Right lobe of liver (tissue), 6 donors: ENCODE measurements around the gene SPARCL1. TPM values are rescaled to one million over a fixed set of nuclear protein-coding genes. Genes with fewer than 3 reads are reported as not detected.
A peak's percentile ranks its signal among the peaks of the same experiment; 100 is the strongest.
"Not testable (repeated sequence)": the region's sequence is repeated elsewhere in the genome, so short reads cannot be mapped to it uniquely, and the experiment has no call there.

Source experiments
- ATAC-seq, 4 donors: fragments of 200-7000 bp; cut with Tn5 transposase; one replicate each; pipeline ENCODE4 v1.9.1; 2020; ENCODE audit warnings: mild to moderate bottlenecking in 4 of 4, moderate library complexity in 4 of 4
- DNase-seq, 3 donors: peaks; one replicate each; pipeline ENCODE4 v3.0.0-alpha.2; 2020
- H3K27ac ChIP-seq, 3 donors: fragments of 200-600 bp; one replicate each; pipeline ENCODE4 v1.8.0; 2022
- H3K27me3 ChIP-seq, 2 donors: fragments of 200-600 bp; one replicate each; pipeline ENCODE4 v1.8.0; 2022
- H3K36me3 ChIP-seq, 4 donors: fragments of 200-600 bp; sonication (generic) in 1 of 4; one replicate each; pipeline versions ENCODE4 v1.5.1 to v1.8.0; 2017 to 2022; ENCODE audit warnings: control low read depth in 1 of 4
- H3K4me1 ChIP-seq, 4 donors: fragments of 200-600 bp; sonication (generic) in 1 of 4; one replicate each; pipeline versions ENCODE4 v1.5.1 to v1.8.0; 2017 to 2022; ENCODE audit warnings: control low read depth in 1 of 4
- H3K4me3 ChIP-seq, 3 donors: fragments of 200-600 bp; one replicate each; pipeline ENCODE4 v1.8.0; 2022
- H3K9me3 ChIP-seq, 4 donors: fragments of 200-600 bp; sonication (generic) in 1 of 4; one replicate each; pipeline versions ENCODE4 v1.5.1 to v1.8.0; 2017 to 2022; ENCODE audit warnings: control low read depth in 1 of 4
- CTCF ChIP-seq, 4 donors: fragments of 200-600 bp in 3 of 4; fragments of 450-650 bp in 1 of 4; IDR thresholded peaks; one replicate each; pipeline versions ENCODE4 v1.5.1 to v1.8.0; 2016 to 2022; ENCODE audit warnings: antibody characterized with exemption in 4 of 4, mild to moderate bottlenecking in 2 of 4
- POLR2A ChIP-seq: fragments of 450-650 bp; IDR thresholded peaks from one replicate; pipeline ENCODE4 v1.6.1; 2017; ENCODE audit warnings: antibody characterized with exemption, mild to moderate bottlenecking
- WGBS: methylation state at CpG from one replicate; pipeline ENCODE4 v1.1.6; 2018; ENCODE audit warnings: low coverage, low lambda C conversion rate; ENCODE audit not compliant: insufficient coverage; ENCODE audit errors: missing lambda C conversion rate; 5-methylcytosine and 5-hydroxymethylcytosine counted together
- intact Hi-C, 2 donors: fragments of 100-400 bp; cut with DNase I; formaldehyde crosslinking; loops; one replicate each; pipeline versions ENCODE4 v1.11.2 to v1.14.1; 2022
- total RNA-seq, 6 experiments: library from RNA; depleted of rRNA in 2 of 6; stranded (reverse); fragments of >200 nt in 2 of 6; fragmentation: NEBNext Ultra II Directional in 3 of 6; extraction: Animal tissue kit (Norgen Biotek cat#: 25700) in 3 of 6; gene quantifications; one replicate each; pipeline versions ENCODE4 v1.1.0 to v1.2.4, GENCODE V29; 2016 to 2023
- donor health status: DM: no; HTN: yes; CAD: no.
- donor health status: DM: no; HTN: no; CAD: no.
- donor health status: DM: no; HTN: no; CAD: no.
- donor health status: DM: no; HTN: yes; CAD: no.
- donor health status: DM: no; HTN: yes; CAD: no.

SPARCL1 gene
- total RNA-seq, 6 experiments from 2014 or later = 5.3 to 14.3 (median 9.1) TPM

DNA sequence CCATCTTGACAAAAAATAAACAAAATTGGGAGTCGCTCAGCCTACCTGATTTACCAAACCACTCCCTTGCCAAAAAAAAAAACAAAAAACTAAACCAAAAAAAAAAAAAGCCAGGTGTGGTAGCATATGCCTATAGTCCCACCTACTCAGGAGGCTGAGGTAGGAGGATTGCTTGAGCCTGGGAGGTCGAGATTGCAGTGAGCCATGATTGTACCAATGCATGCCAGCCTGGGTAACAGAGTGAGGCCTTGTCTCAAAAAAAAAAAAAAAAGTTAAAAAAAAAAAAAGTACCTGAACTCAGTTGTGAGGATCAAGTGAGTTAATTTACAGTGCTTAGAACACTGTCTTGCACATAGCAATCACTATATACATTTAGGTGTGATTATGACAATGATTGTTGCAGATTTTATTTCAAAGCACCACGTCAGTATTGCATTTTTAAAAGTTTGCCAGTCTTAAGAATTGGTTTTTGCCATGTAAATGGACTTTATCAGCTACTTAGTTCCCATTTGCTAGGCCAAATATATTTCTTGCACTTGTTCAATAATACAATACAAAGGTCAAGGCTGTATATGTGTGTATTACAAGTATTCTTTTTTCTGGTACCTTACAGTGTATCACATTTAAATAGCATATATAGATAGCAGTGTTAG is 102.2 kb downstream of the SPARCL1 start:
- peaks cover 0 to 14% (median 3%) of the 10 kb centered on the region in 4 donors for H3K4me1 ChIP-seq
- intact Hi-C loops = no loop called here
- 70% methylated on average over 3 of the region's 3 CpGs for WGBS

GRCh38 chr4:87425711-87426110 is 103.5 kb downstream of the SPARCL1 start:
- no peak for ATAC-seq

More for the DNA sequence above, 102.2 kb downstream of the SPARCL1 start:
- no peak for DNase-seq
- no peaks in the 10 kb centered on the region for H3K36me3 ChIP-seq
- H3K27me3 ChIP-seq = no peaks in the 10 kb centered on the region
- ATAC-seq = no peak
- TF ChIP-seq CTCF (IDR thresholded peaks at IDR 0.05) (no peak), POLR2A (no peak)
- H3K27ac ChIP-seq = no peak overlapping the region
- H3K9me3 ChIP-seq = no peaks in the 10 kb centered on the region
- no peak overlapping the region for H3K4me3 ChIP-seq

DNA sequence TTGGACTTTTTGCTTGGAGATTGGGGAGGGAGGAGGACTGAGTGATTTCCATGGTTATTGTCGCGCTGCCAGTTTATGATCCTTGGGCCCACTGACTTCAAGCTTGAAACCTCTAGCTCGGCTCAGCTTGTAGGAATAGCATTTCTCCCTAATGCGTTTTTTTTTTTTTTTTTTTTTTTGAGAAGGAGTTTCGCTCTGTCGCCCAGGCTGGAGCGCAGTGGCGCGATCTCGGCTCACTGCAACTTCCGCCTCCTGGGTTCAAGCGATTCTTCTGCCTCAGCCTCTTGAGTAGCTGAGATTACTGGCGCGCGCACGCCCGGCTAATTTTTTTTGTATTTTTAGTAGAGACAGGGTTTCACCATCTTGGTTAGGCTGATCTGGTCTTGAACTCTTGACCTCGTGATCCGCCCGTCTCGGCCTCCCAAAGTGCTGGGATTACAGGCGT is 105.1 kb downstream of the SPARCL1 start:
- DNase-seq, intact Hi-C loops, H3K9me3 ChIP-seq, H3K27me3 ChIP-seq, ATAC-seq, H3K36me3 ChIP-seq: not testable (repeated sequence)
- H3K4me1 ChIP-seq = peaks cover 0 to 42% (median 7%) of the 10 kb centered on the region in 4 donors
- peak overlapping the region in 2 of 3 donors; percentile 95 for H3K27ac ChIP-seq
- peak overlapping the region in 2 of 3 donors; percentile 76 to 85 for H3K4me3 ChIP-seq
- 84% methylated on average over 11 of the region's 22 CpGs for WGBS

More at GRCh38 chr4:87425711-87426110, 103.5 kb downstream of the SPARCL1 start:
- TF ChIP-seq CTCF (IDR thresholded peaks at IDR 0.05) (no peak), POLR2A (no peak)
- no peak overlapping the region for H3K27ac ChIP-seq
- DNase-seq = no peak
- H3K27me3 ChIP-seq = no peaks in the 10 kb centered on the region
- 94% methylated on average over 2 of the region's 2 CpGs for WGBS
- H3K4me3 ChIP-seq = no peak overlapping the region
- H3K9me3 ChIP-seq = no peaks in the 10 kb centered on the region
- intact Hi-C loops = no loop called here
- no peaks in the 10 kb centered on the region for H3K36me3 ChIP-seq
- H3K4me1 ChIP-seq = peaks cover 0 to 26% (median under 1%) of the 10 kb centered on the region in 4 donors

Other genes starting within 250 kb of the SPARCL1 start
- gene HSD17B13, start 206.5 kb downstream of the SPARCL1 start, total RNA-seq = 100 to 1,000 TPM in 2 of 6 experiments, 10 to 100 TPM in 4; 27.1 to 181 (median 65.3) TPM
- gene HSD17B11, start 138.2 kb downstream of the SPARCL1 start, total RNA-seq = 100 to 1,000 TPM in 5 of 6 experiments, 10 to 100 TPM in 1; 36.1 to 170 (median 127) TPM
- 10 to 100 TPM; 13.3 to 53.5 (median 21.2) TPM for gene NUDT9, start 106.8 kb downstream of the SPARCL1 start, total RNA-seq
- gene DSPP, start 79.2 kb upstream of the SPARCL1 start, total RNA-seq = not detected
- gene DMP1, start 120.9 kb upstream of the SPARCL1 start, total RNA-seq = not detected